Fibroblast of lung (primary cell): Measurements from ENCODE around the gene INTS12. TPM values are rescaled to one million over a fixed set of nuclear protein-coding genes. Genes with fewer than 3 reads are reported as not detected.
A peak's percentile ranks its signal among the peaks of the same experiment; 100 is the strongest.

Source experiments
- DNase-seq, 2 donors: peaks; one replicate each; pipeline versions ENCODE4 v3.0.0 to v3.0.0-alpha.2; 2010; ENCODE audit warnings: low read depth in 2 of 2
- H2AFZ ChIP-seq: 2 replicates; pipeline ENCODE4 v1.5.1; 2012; ENCODE audit warnings: low read length, control low read depth, inconsistent platforms
- H3K27ac ChIP-seq: 2 replicates; pipeline ENCODE4 v1.5.1; 2011; ENCODE audit warnings: low read length, control low read depth; ENCODE audit not compliant: insufficient read depth
- H3K27me3 ChIP-seq: 2 replicates; pipeline ENCODE4 v1.5.1; 2011; ENCODE audit warnings: mild to moderate bottlenecking, low read length; ENCODE audit not compliant: control insufficient read depth, insufficient read depth
- H3K36me3 ChIP-seq: 2 replicates; pipeline ENCODE4 v1.5.1; 2011; ENCODE audit warnings: low read length; ENCODE audit not compliant: control insufficient read depth, insufficient read depth
- H3K4me1 ChIP-seq: 2 replicates; pipeline ENCODE4 v1.5.1; 2011; ENCODE audit warnings: low read length; ENCODE audit not compliant: control insufficient read depth, insufficient read depth; ENCODE audit errors: extremely low read depth
- H3K4me2 ChIP-seq: 2 replicates; pipeline ENCODE4 v1.5.1; 2011; ENCODE audit warnings: low read length, control low read depth; ENCODE audit not compliant: insufficient read depth; ENCODE audit errors: extremely low read depth
- H3K4me3 ChIP-seq, 4 experiments: fragments of 200-600 bp in 1 of 4; sonication (generic) in 1 of 4; replicated peaks in 1 of 4; 2 replicates each; pipeline ENCODE4 v1.5.1; 2011 to 2016; ENCODE audit warnings: low read length in 4 of 4, low read depth in 3 of 4, mild to moderate bottlenecking in 3 of 4, control low read depth in 2 of 4, inconsistent platforms in 1 of 4, mixed read lengths in 1 of 4; ENCODE audit not compliant: insufficient read depth in 1 of 4; ENCODE audit errors: control extremely low read depth in 1 of 4
- H3K79me2 ChIP-seq: 2 replicates; pipeline ENCODE4 v1.5.1; 2012; ENCODE audit warnings: mild to moderate bottlenecking, low read length, inconsistent platforms; ENCODE audit not compliant: control insufficient read depth, insufficient read depth
- H3K9ac ChIP-seq: 2 replicates; pipeline ENCODE4 v1.5.1; 2011; ENCODE audit warnings: mild to moderate bottlenecking, low read length, control low read depth; ENCODE audit not compliant: insufficient read depth
- H3K9me3 ChIP-seq: 2 replicates; pipeline ENCODE4 v1.5.1; 2012; ENCODE audit warnings: low read depth, low read length; ENCODE audit not compliant: control insufficient read depth, insufficient read depth
- H4K20me1 ChIP-seq: 2 replicates; pipeline ENCODE4 v1.5.1; 2011; ENCODE audit warnings: low read length; ENCODE audit not compliant: control insufficient read depth, insufficient read depth; ENCODE audit errors: extremely low read depth
- EZH2 ChIP-seq: IDR thresholded peaks from 2 replicates; pipeline ENCODE4 v1.5.1; 2012; ENCODE audit warnings: low read length, control low read depth, mild to moderate bottlenecking; ENCODE audit errors: missing control alignments
- polyA plus RNA-seq, 2 donors: library from polyadenylated mRNA; depleted of rRNA in 1 of 2; stranded (reverse) in 1 of 2; unstranded in 1 of 2; fragments of >200 nt; gene quantifications; 2 replicates each; pipeline ENCODE4 v1.2.1, GENCODE V29; 2011 to 2012; ENCODE audit warnings: missing spikeins in 1 of 2
- total RNA-seq: library from RNA; depleted of rRNA; stranded (reverse); fragments of >200 nt; gene quantifications from 2 replicates; pipeline ENCODE4 v1.2.1, GENCODE V29; 2014
- TF ChIP-seq, protein P1 (sequence below), 2 donors: IDR thresholded peaks in 1 of 2; conservative IDR thresholded peaks in 1 of 2; 1 replicate in 1 of 2; 2 replicates in 1 of 2; pipeline ENCODE4 v1.5.1; 2011 to 2012; ENCODE audit warnings: low read length in 2 of 2, control low read depth in 1 of 2, inconsistent platforms in 1 of 2, low read depth in 1 of 2, mild to moderate bottlenecking in 1 of 2

INTS12 gene
- total and polyA plus RNA-seq, 2 donors (not counting 1 experiment from before 2014, with no cell fraction given) = 24.9 to 37.7 TPM

DNA sequence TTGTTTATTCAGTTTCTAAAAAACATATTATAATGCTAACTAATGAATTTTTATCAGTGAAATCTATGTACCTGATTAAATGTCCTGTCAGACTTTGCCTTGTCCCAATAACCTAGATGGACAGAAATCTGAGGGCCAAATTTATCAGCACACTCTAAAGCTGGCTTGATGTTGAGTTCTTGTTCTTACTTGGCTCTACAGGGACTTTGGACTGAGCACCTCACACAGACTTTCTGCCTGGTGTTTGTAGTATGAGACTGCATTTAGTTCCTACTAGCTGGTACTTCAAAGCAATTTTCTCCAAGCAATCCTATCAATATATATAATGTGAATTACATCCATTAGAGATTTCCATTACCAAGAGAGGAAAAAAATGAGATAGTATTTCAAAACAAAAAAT, 37.8 kb downstream of the INTS12 start:
- no peak for TF ChIP-seq EZH2
- TF ChIP-seq, protein P1, sequence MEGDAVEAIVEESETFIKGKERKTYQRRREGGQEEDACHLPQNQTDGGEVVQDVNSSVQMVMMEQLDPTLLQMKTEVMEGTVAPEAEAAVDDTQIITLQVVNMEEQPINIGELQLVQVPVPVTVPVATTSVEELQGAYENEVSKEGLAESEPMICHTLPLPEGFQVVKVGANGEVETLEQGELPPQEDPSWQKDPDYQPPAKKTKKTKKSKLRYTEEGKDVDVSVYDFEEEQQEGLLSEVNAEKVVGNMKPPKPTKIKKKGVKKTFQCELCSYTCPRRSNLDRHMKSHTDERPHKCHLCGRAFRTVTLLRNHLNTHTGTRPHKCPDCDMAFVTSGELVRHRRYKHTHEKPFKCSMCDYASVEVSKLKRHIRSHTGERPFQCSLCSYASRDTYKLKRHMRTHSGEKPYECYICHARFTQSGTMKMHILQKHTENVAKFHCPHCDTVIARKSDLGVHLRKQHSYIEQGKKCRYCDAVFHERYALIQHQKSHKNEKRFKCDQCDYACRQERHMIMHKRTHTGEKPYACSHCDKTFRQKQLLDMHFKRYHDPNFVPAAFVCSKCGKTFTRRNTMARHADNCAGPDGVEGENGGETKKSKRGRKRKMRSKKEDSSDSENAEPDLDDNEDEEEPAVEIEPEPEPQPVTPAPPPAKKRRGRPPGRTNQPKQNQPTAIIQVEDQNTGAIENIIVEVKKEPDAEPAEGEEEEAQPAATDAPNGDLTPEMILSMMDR (conservative IDR thresholded peaks at IDR 0.05 in 1 of 2, IDR thresholded peaks at IDR 0.05 in 1 of 2; ENCODE audit: low read depth in 1 of 2, low read length in 2 of 2) = no peak
- H3K9ac ChIP-seq = no peak overlapping the region
- no peak for DNase-seq
- H3K36me3 ChIP-seq = no peaks in the 10 kb centered on the region
- no peaks in the 10 kb centered on the region for H3K9me3 ChIP-seq
- H3K4me2 ChIP-seq = no peak overlapping the region
- H3K4me3 ChIP-seq = no peak overlapping the region
- H3K79me2 ChIP-seq = no peaks in the 10 kb centered on the region
- no peaks in the 10 kb centered on the region for H4K20me1 ChIP-seq
- H3K4me1 ChIP-seq = no peaks in the 10 kb centered on the region
- no peak overlapping the region for H2AFZ ChIP-seq
- H3K27ac ChIP-seq = no peak overlapping the region
- no peaks in the 10 kb centered on the region for H3K27me3 ChIP-seq

- no peak overlapping the region for H2AFZ ChIP-seq
- H3K79me2 ChIP-seq = no peaks in the 10 kb centered on the region
- peak; percentile 26 to 78 for DNase-seq
- H3K27me3 ChIP-seq = no peaks in the 10 kb centered on the region
- H3K4me2 ChIP-seq = no peak overlapping the region
- no peaks in the 10 kb centered on the region for H3K36me3 ChIP-seq
- no peak overlapping the region for H3K4me3 ChIP-seq
- no peak overlapping the region for H3K27ac ChIP-seq
- no peak overlapping the region for H3K9ac ChIP-seq
- no peaks in the 10 kb centered on the region for H3K4me1 ChIP-seq
- H4K20me1 ChIP-seq = no peaks in the 10 kb centered on the region
- TF ChIP-seq EZH2 = no peak
- TF ChIP-seq, protein P1 (conservative IDR thresholded peaks at IDR 0.05 in 1 of 2, IDR thresholded peaks at IDR 0.05 in 1 of 2; ENCODE audit: low read depth in 1 of 2, low read length in 2 of 2) = peak; percentile 28 to 36
- no peaks in the 10 kb centered on the region for H3K9me3 ChIP-seq
These were observed 41.8 kb downstream of the INTS12 start for GRCh38 chr4:105666693-105667092.

- Histone ChIP-seq H3K9me3 (no peaks in the 10 kb centered on the region), H3K79me2 (no peaks in the 10 kb centered on the region), H2AFZ (no peak overlapping the region), H3K27ac (no peak overlapping the region), H3K36me3 (no peaks in the 10 kb centered on the region), H3K9ac (no peak overlapping the region), H4K20me1 (no peaks in the 10 kb centered on the region), H3K4me2 (no peak overlapping the region), H3K4me1 (no peaks in the 10 kb centered on the region), H3K4me3 (no peak overlapping the region), H3K27me3 (no peaks in the 10 kb centered on the region)
- DNase-seq = no peak
- TF ChIP-seq, protein P1 (conservative IDR thresholded peaks at IDR 0.05 in 1 of 2, IDR thresholded peaks at IDR 0.05 in 1 of 2; ENCODE audit: low read depth in 1 of 2, low read length in 2 of 2) = no peak
- TF ChIP-seq EZH2 = no peak
These were observed 45.4 kb downstream of the INTS12 start for GRCh38 chr4:105662935-105663675.
